H1 (cell line): Measurements from ENCODE around the gene DNAJC24. TPM values are rescaled to one million over a fixed set of nuclear protein-coding genes. Genes with fewer than 3 reads are reported as not detected.

Source experiments
- CTCF ChIA-PET: fragments of 300-600 bp; sonication (Branson Sonifier 250); formaldehyde crosslinking; loops from one replicate; lab custom pipeline; 2021; ENCODE audit not compliant: partially characterized antibody; lab: Charles Lee
- POLR2A ChIA-PET: fragments of 300-600 bp; sonication (Branson Sonifier 250); formaldehyde crosslinking; loops from one replicate; lab custom pipeline; 2021; ENCODE audit warnings: inconsistent platforms; ENCODE audit not compliant: partially characterized antibody; lab: Charles Lee
- DNase-seq, 2 experiments: peaks; one replicate each; pipeline versions ENCODE4 v3.0.0 to v3.0.0-alpha.2; 2010 to 2022; ENCODE audit warnings: low spot score in 2 of 2, low read depth in 1 of 2, mixed read lengths in 1 of 2
- FAIRE-seq: peaks from 2 replicates; lab custom pipeline; 2011; peaks lifted over from hg19 to GRCh38; lab: Jason Lieb, UNC
- H2AFZ ChIP-seq: 2 replicates; pipeline ENCODE4 v1.8.1; 2012; ENCODE audit warnings: low read length, inconsistent platforms
- H2AK5ac ChIP-seq: 2 replicates; pipeline ENCODE4 v1.6.1; 2013; ENCODE audit warnings: low read depth, low read length
- H2BK120ac ChIP-seq: replicated peaks from 2 replicates; pipeline ENCODE3; 2013; ENCODE audit warnings: low read depth, low read length, inconsistent platforms
- H2BK12ac ChIP-seq: 2 replicates; pipeline ENCODE4 v1.6.1; 2013; ENCODE audit warnings: low read depth, low read length
- H2BK15ac ChIP-seq: 2 replicates; pipeline ENCODE4 v1.6.1; 2013; ENCODE audit warnings: low read length
- H2BK20ac ChIP-seq: 2 replicates; pipeline ENCODE4 v1.6.1; 2013; ENCODE audit warnings: low read length
- H2BK5ac ChIP-seq: 2 replicates; pipeline ENCODE4 v1.6.1; 2013; ENCODE audit warnings: low read depth, low read length
- H3K14ac ChIP-seq: 2 replicates; pipeline ENCODE4 v1.6.1; 2013; ENCODE audit warnings: inconsistent platforms; ENCODE audit not compliant: insufficient read length
- H3K18ac ChIP-seq: 2 replicates; pipeline ENCODE4 v1.6.1; 2013; ENCODE audit warnings: low read length; ENCODE audit errors: extremely low read depth
- H3K23ac ChIP-seq: 2 replicates; pipeline ENCODE4 v1.6.1; 2013; ENCODE audit warnings: inconsistent platforms; ENCODE audit not compliant: insufficient read length
- H3K23me2 ChIP-seq: 2 replicates; pipeline ENCODE4 v1.6.1; 2013; ENCODE audit warnings: low read depth, low read length
- H3K27ac ChIP-seq: 2 replicates; pipeline ENCODE4 v1.6.1; 2011; ENCODE audit warnings: low read depth, low read length, inconsistent platforms
- H3K27me3 ChIP-seq, 4 experiments: replicated peaks in 1 of 4; 1 replicate in 1 of 4; 2 replicates in 3 of 4; pipeline versions ENCODE4 v1.6.1 to v1.8.1; 2011 to 2013; ENCODE audit warnings: low read length in 3 of 4, mild to moderate bottlenecking in 3 of 4, inconsistent platforms in 2 of 4, mixed read lengths in 2 of 4, moderate library complexity in 1 of 4; ENCODE audit not compliant: control insufficient read depth in 3 of 4, insufficient read depth in 3 of 4; ENCODE audit errors: extremely low read depth in 1 of 4
- H3K36me3 ChIP-seq, 4 experiments: 2 replicates each; pipeline versions ENCODE4 v1.6.1 to v1.8.1; 2011 to 2013; ENCODE audit warnings: mild to moderate bottlenecking in 4 of 4, low read length in 3 of 4, moderate library complexity in 2 of 4, control low read depth in 1 of 4, inconsistent platforms in 1 of 4; ENCODE audit not compliant: insufficient read depth in 4 of 4, control insufficient read depth in 2 of 4
- H3K4ac ChIP-seq: replicated peaks from 2 replicates; pipeline ENCODE3; 2013; ENCODE audit warnings: low read length, low read depth, mixed read lengths, inconsistent platforms; ENCODE audit not compliant: insufficient read length
- H3K4me1 ChIP-seq, 4 experiments: replicated peaks in 1 of 4; 1 replicate in 1 of 4; 2 replicates in 3 of 4; pipeline versions ENCODE4 v1.6.1 to v1.8.1; 2011 to 2013; ENCODE audit warnings: low read length in 3 of 4, inconsistent platforms in 2 of 4, mixed read lengths in 1 of 4; ENCODE audit not compliant: insufficient read depth in 4 of 4, control insufficient read depth in 3 of 4
- H3K4me2 ChIP-seq, 2 experiments: 2 replicates each; pipeline versions ENCODE4 v1.6.1 to v1.8.1; 2011 to 2013; ENCODE audit warnings: low read depth in 2 of 2, low read length in 2 of 2, control low read depth in 1 of 2, inconsistent platforms in 1 of 2, mild to moderate bottlenecking in 1 of 2; ENCODE audit not compliant: insufficient read depth in 1 of 2
- H3K4me3 ChIP-seq, 4 experiments: fragments of 200-600, 300-600 bp in 1 of 4; sonication (generic), shearing (Covaris generic), sonication (Bioruptor Twin) in 1 of 4; 2 replicates each; pipeline versions ENCODE4 v1.5.1 to v1.8.1; 2011 to 2016; ENCODE audit warnings: low read length in 4 of 4, low read depth in 3 of 4, control low read depth in 2 of 4, inconsistent platforms in 2 of 4, mild to moderate bottlenecking in 2 of 4, mixed read lengths in 1 of 4, moderate library complexity in 1 of 4; ENCODE audit not compliant: insufficient read depth in 2 of 4; ENCODE audit errors: extremely low read depth in 1 of 4
- H3K56ac ChIP-seq: replicated peaks from 2 replicates; pipeline ENCODE3; 2013; ENCODE audit warnings: low read depth, mild to moderate bottlenecking, mixed read lengths, low read length, inconsistent platforms; ENCODE audit not compliant: insufficient read length
- H3K79me1 ChIP-seq: 2 replicates; pipeline ENCODE4 v1.6.1; 2013; ENCODE audit warnings: low read depth, low read length, control low read depth
- H3K79me2 ChIP-seq, 2 experiments: 2 replicates each; pipeline versions ENCODE4 v1.6.1 to v1.8.1; 2012 to 2013; ENCODE audit warnings: low read length in 2 of 2, mild to moderate bottlenecking in 2 of 2, inconsistent platforms in 1 of 2; ENCODE audit not compliant: insufficient read depth in 2 of 2, control insufficient read depth in 1 of 2
- H3K9ac ChIP-seq, 4 experiments: replicated peaks in 1 of 4; 1 replicate in 1 of 4; 2 replicates in 3 of 4; pipeline versions ENCODE4 v1.6.1 to v1.8.1; 2011 to 2013; ENCODE audit warnings: low read depth in 3 of 4, low read length in 3 of 4, control low read depth in 2 of 4, mild to moderate bottlenecking in 2 of 4, moderate library complexity in 2 of 4, inconsistent platforms in 1 of 4; ENCODE audit errors: extremely low read depth in 1 of 4
- H3K9me3 ChIP-seq, 2 experiments: 2 replicates each; pipeline versions ENCODE4 v1.6.1 to v1.8.1; 2012 to 2013; ENCODE audit warnings: mild to moderate bottlenecking in 2 of 2, moderate library complexity in 2 of 2, control low read depth in 1 of 2, inconsistent platforms in 1 of 2, low read depth in 1 of 2, low read length in 1 of 2, mixed read lengths in 1 of 2; ENCODE audit not compliant: insufficient read depth in 2 of 2
- H4K20me1 ChIP-seq, 2 experiments: replicated peaks in 1 of 2; 2 replicates each; pipeline versions ENCODE3 to v1.8.1; 2011 to 2013; ENCODE audit warnings: inconsistent platforms in 2 of 2, low read length in 2 of 2, mild to moderate bottlenecking in 1 of 2; ENCODE audit not compliant: insufficient read depth in 2 of 2, control insufficient read depth in 1 of 2
- H4K5ac ChIP-seq: 2 replicates; pipeline ENCODE4 v1.6.1; 2013; ENCODE audit warnings: low read length, low read depth, mixed read lengths, inconsistent platforms; ENCODE audit not compliant: insufficient read length
- H4K8ac ChIP-seq: 2 replicates; pipeline ENCODE4 v1.8.0; 2013; ENCODE audit warnings: mild to moderate bottlenecking, moderate library complexity, low read length, inconsistent platforms; ENCODE audit not compliant: insufficient read depth; ENCODE audit errors: extremely low read depth
- H4K91ac ChIP-seq: replicated peaks from 2 replicates; pipeline ENCODE3; 2013; ENCODE audit warnings: low read length, mixed read lengths, inconsistent platforms; ENCODE audit not compliant: insufficient read length
- CBX5 ChIP-seq: fragments of 300-800, 300-1000 bp; sonication (generic); IDR thresholded peaks from 2 replicates; pipeline ENCODE4 v1.7.1; 2016; ENCODE audit warnings: antibody characterized with exemption, low read length, low read depth
- FOSL1 ChIP-seq: IDR thresholded peaks from 2 replicates; pipeline ENCODE4 v1.6.1; 2011; ENCODE audit warnings: mild to moderate bottlenecking, low read depth, low read length, moderate library complexity; ENCODE audit not compliant: insufficient read depth
- GABPA ChIP-seq: IDR thresholded peaks from 2 replicates; pipeline ENCODE4 v1.6.1; 2011; ENCODE audit warnings: mild to moderate bottlenecking, low read length, moderate library complexity, borderline replicate concordance; ENCODE audit not compliant: insufficient read depth
- HDAC2 ChIP-seq, 2 experiments: fragments of 300-600 bp in 1 of 2; sonication (generic) in 1 of 2; IDR thresholded peaks; 2 replicates each; pipeline ENCODE4 v1.6.1; 2011 to 2012; ENCODE audit warnings: low read depth in 2 of 2, low read length in 2 of 2, mild to moderate bottlenecking in 2 of 2, moderate library complexity in 2 of 2, borderline replicate concordance in 1 of 2, inconsistent platforms in 1 of 2
- KDM5A ChIP-seq: fragments of 200-600 bp; IDR thresholded peaks from 2 replicates; pipeline ENCODE4 v1.7.1; 2012; ENCODE audit warnings: mild to moderate bottlenecking, low read length, inconsistent platforms, mixed read lengths
- TAF7 ChIP-seq: optimal IDR thresholded peaks from 2 replicates; pipeline ENCODE3; 2011; ENCODE audit warnings: low read depth, mild to moderate bottlenecking, inconsistent platforms, low read length, moderate library complexity, borderline replicate concordance
- ZNF274 ChIP-seq: IDR thresholded peaks from 2 replicates; pipeline ENCODE4 v1.7.0; 2012; ENCODE audit warnings: low read length, borderline replicate concordance; ENCODE audit errors: extremely low read depth
- polyA plus RNA-seq, 7 experiments: library from polyadenylated mRNA; depleted of rRNA in 3 of 7; stranded (reverse) in 5 of 7; unstranded in 2 of 7; fragments of >200 nt in 5 of 7; fragments of 200-250 nt in 2 of 7; gene quantifications; 1 replicate in 5 of 7; 2 replicates in 1 of 7; 4 replicates in 1 of 7; pipeline versions ENCODE4 v1.2.1 to v1.2.3, GENCODE V29; 2011 to 2013; ENCODE audit warnings: missing spikeins in 2 of 7, mixed read lengths in 2 of 7
- total RNA-seq: library from RNA; stranded (reverse); fragmentation: NEBNext Ultra II Directional; extraction: Animal tissue kit (Norgen Biotek cat#: 25700); gene quantifications from 2 replicates; pipeline ENCODE4 v1.2.1, GENCODE V29; 2021

The DNAJC24 gene
- total and polyA plus RNA-seq, 2 of the 8 experiments (the other 6 are each of a cell fraction or from before 2014, with no cell fraction given) = 7.2 to 21.1 TPM

GRCh38 chr11:31474083-31474482 lies 104.4 kb downstream of the DNAJC24 start:
- Histone ChIP-seq H2BK12ac (no peak overlapping the region), H3K4ac (no peak overlapping the region), H2BK15ac (no peak overlapping the region), H4K20me1 (no peaks in the 10 kb centered on the region), H3K4me2 (no peak overlapping the region), H3K36me3 (no peaks in the 10 kb centered on the region; a peak in 1 of 8 replicates), H2BK5ac (no peak overlapping the region), H3K79me1 (no peaks in the 10 kb centered on the region), H3K9me3 (no peaks in the 10 kb centered on the region), H3K56ac (no peak overlapping the region), H2BK120ac (no peak overlapping the region), H4K5ac (no peak overlapping the region), H2BK20ac (no peak overlapping the region), H2AFZ (no peak overlapping the region), H3K27me3 (no peaks in the 10 kb centered on the region), H4K91ac (no peak overlapping the region), H3K79me2 (peaks cover 0 to 5% of the 10 kb centered on the region in 2 experiments; a peak in 2 of 4 replicates), H3K23ac (no peak overlapping the region), H3K27ac (no peak overlapping the region), H3K14ac (no peak overlapping the region), H3K9ac (no peak overlapping the region), H3K18ac (no peak overlapping the region), H2AK5ac (no peak overlapping the region), H3K4me1 (no peaks in the 10 kb centered on the region), H4K8ac (no peak overlapping the region), H3K4me3 (no peak overlapping the region), H3K23me2 (no peaks in the 10 kb centered on the region)
- DNase-seq = no peak
- no peak for FAIRE-seq
- CTCF ChIA-PET = no interaction called here
- POLR2A ChIA-PET = interaction anchor here (1.2 kb wide), 1 partner anchor 16 kb away, joined by 4 read pairs; no protein-coding TSS in a partner anchor
- TF ChIP-seq KDM5A (no peak), FOSL1 (no peak), CBX5 (no peak), GABPA (no peak), TAF7 (no peak), HDAC2 (IDR thresholded peaks at IDR 0.05; ENCODE audit: borderline replicate concordance in 1 of 2, low read depth in 2 of 2, low read length in 2 of 2) (no peak), ZNF274 (no peak)
